AG04450 (cell line): ENCODE results near the gene RRN3. TPM values are rescaled to one million over a fixed set of nuclear protein-coding genes. Genes with fewer than 3 reads are reported as not detected.
"Not testable (repeated sequence)": the region's sequence is repeated elsewhere in the genome, so short reads cannot be mapped to it uniquely, and the experiment has no call there.

Source experiments
- CTCF ChIA-PET: fragments of 300-600, 350-600 bp; formaldehyde crosslinking; extraction: SDS; loops from one replicate; lab custom pipeline; 2022; ENCODE audit warnings: antibody characterized with exemption, inconsistent platforms; lab: Charles Lee
- POLR2A ChIA-PET: fragments of 350-600 bp; formaldehyde crosslinking; extraction: SDS; loops from one replicate; lab custom pipeline; 2021; ENCODE audit warnings: antibody characterized with exemption, inconsistent platforms; lab: Yijun Ruan, JAX
- DNase-seq: peaks from one replicate; pipeline ENCODE4 v3.0.0-alpha.2; 2011; ENCODE audit warnings: low read depth, low spot score
- H3K27ac ChIP-seq: one replicate; pipeline ENCODE4 v1.5.1; 2012; ENCODE audit warnings: low read depth, low read length, control low read depth
- H3K27me3 ChIP-seq: one replicate; pipeline ENCODE4 v1.6.0; 2012; ENCODE audit warnings: low read length; ENCODE audit not compliant: control insufficient read depth, insufficient read depth
- H3K4me3 ChIP-seq: 2 replicates; pipeline ENCODE4 v1.5.1; 2011; ENCODE audit warnings: mild to moderate bottlenecking, low read depth, low read length, control low read depth
- H3K9me3 ChIP-seq: 2 replicates; pipeline ENCODE4 v1.5.1; 2012; ENCODE audit warnings: low read length; ENCODE audit not compliant: control insufficient read depth, insufficient read depth
- CTCF ChIP-seq: IDR thresholded peaks from 2 replicates; pipeline ENCODE4 v1.5.1; 2011; ENCODE audit warnings: low read depth, low read length, control low read depth, inconsistent platforms
- polyA plus RNA-seq: library from polyadenylated mRNA; depleted of rRNA; stranded (reverse); fragments of >200 nt; gene quantifications from 2 replicates; pipeline ENCODE4 v1.2.3, GENCODE V29; 2011

RRN3 gene
- polyA plus RNA-seq, 1 experiment: 45.3 TPM

- POLR2A ChIA-PET: interaction anchor here (0.7 kb wide), 1 partner anchor 54 kb away, joined by 4 read pairs; no protein-coding TSS in a partner anchor
- CTCF ChIA-PET, H3K27ac ChIP-seq: not testable (repeated sequence)
Observed at GRCh38 chr16:15090663-15091269, 3.3 kb downstream of the RRN3 start.

GRCh38 chr16:15082788-15083187 is 11.3 kb downstream of the RRN3 start:
- POLR2A ChIA-PET, H3K9me3 ChIP-seq, H3K4me3 ChIP-seq, H3K27ac ChIP-seq, CTCF ChIA-PET, DNase-seq, H3K27me3 ChIP-seq: not testable (repeated sequence)

More at GRCh38 chr16:15090663-15091269, 3.3 kb downstream of the RRN3 start:
- not testable (repeated sequence) for DNase-seq, H3K9me3 ChIP-seq, H3K4me3 ChIP-seq, H3K27me3 ChIP-seq

GRCh38 chr16:15080883-15081282 is 13.2 kb downstream of the RRN3 start:
- H3K27me3 ChIP-seq, CTCF ChIA-PET, H3K4me3 ChIP-seq, DNase-seq, H3K9me3 ChIP-seq, H3K27ac ChIP-seq: not testable (repeated sequence)
- POLR2A ChIA-PET: interaction anchor here (1.1 kb wide), 1 partner anchor 13 kb away, joined by 4 read pairs; the partner anchor contains the start of gene RRN3

GRCh38 chr16:15076161-15076560 is 17.9 kb downstream of the RRN3 start:
- H3K27me3 ChIP-seq, DNase-seq, H3K4me3 ChIP-seq, POLR2A ChIA-PET, CTCF ChIA-PET, H3K9me3 ChIP-seq, H3K27ac ChIP-seq: not testable (repeated sequence)

GRCh38 chr16:15073101-15073500 is 21.0 kb downstream of the RRN3 start:
- no peak for TF ChIP-seq CTCF
- CTCF ChIA-PET: interaction anchor here (0.6 to 3.4 kb wide), 4 partner anchors 11 to 798 kb away, joined by 3 to 12 read pairs (median 4); no protein-coding TSS in a partner anchor
- POLR2A ChIA-PET: no interaction called here
- no peak for DNase-seq
- H3K4me3 ChIP-seq: no peak overlapping the region
- no peak overlapping the region for H3K27ac ChIP-seq
- no peaks in the 10 kb centered on the region for H3K9me3 ChIP-seq
- H3K27me3 ChIP-seq: no peaks in the 10 kb centered on the region

GRCh38 chr16:15071916-15072769 is 21.9 kb downstream of the RRN3 start:
- H3K27me3 ChIP-seq, H3K4me3 ChIP-seq, H3K27ac ChIP-seq, H3K9me3 ChIP-seq, POLR2A ChIA-PET, DNase-seq: not testable (repeated sequence)
- CTCF ChIA-PET: interaction anchor here (0.6 to 3.4 kb wide), 3 partner anchors 10 to 797 kb away, joined by 3 to 12 read pairs (median 4); no protein-coding TSS in a partner anchor
- peak; percentile 16; the same call in 1 of the 2 replicates for TF ChIP-seq CTCF

GRCh38 chr16:15071013-15071412 is 23.1 kb downstream of the RRN3 start:
- DNase-seq, H3K27ac ChIP-seq, H3K4me3 ChIP-seq, H3K9me3 ChIP-seq, H3K27me3 ChIP-seq, POLR2A ChIA-PET: not testable (repeated sequence)
- CTCF ChIA-PET: interaction anchor here (3.4 kb wide), 1 partner anchor 9 kb away, joined by 12 read pairs; no protein-coding TSS in a partner anchor

- CTCF ChIA-PET: not testable (repeated sequence)
Observed at GRCh38 chr16:15066690-15067089, 27.4 kb downstream of the RRN3 start.

GRCh38 chr16:15065961-15066360 is 28.1 kb downstream of the RRN3 start:
- POLR2A ChIA-PET, CTCF ChIA-PET, H3K27me3 ChIP-seq: not testable (repeated sequence)

More at GRCh38 chr16:15066690-15067089, 27.4 kb downstream of the RRN3 start:
- H3K4me3 ChIP-seq, H3K27ac ChIP-seq, H3K27me3 ChIP-seq, H3K9me3 ChIP-seq, DNase-seq, POLR2A ChIA-PET: not testable (repeated sequence)

More at GRCh38 chr16:15065961-15066360, 28.1 kb downstream of the RRN3 start:
- H3K9me3 ChIP-seq, H3K27ac ChIP-seq, DNase-seq, H3K4me3 ChIP-seq: not testable (repeated sequence)
